ENCODE results near the gene MAN1C1. TPM values are rescaled to one million over a fixed set of nuclear protein-coding genes. Genes with fewer than 3 reads are reported as not detected.

The MAN1C1 gene
- total and polyA plus RNA-seq, 4 donors, result 4.6 to 14.7 (median 13.1) TPM

DNA sequence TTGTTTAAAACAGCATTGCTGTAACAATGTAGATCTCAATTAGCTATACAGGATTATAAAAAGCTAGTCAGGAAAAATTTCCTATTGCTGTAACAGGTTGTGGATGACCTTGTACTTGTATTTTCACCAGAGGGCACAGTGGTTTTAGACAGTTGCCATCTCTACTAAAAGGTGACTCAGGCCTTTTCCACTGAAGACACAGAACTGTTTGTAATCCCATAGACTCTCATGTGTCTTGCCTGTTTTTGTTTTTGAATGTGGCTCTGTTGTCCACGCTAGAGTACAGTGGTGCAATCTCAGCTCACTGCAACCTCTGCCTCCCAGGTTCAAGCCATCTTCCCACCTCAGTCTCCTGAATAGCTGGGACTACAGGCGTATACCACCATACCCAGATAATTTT, 209.0 kb downstream of the MAN1C1 start:
- 90 to 96% methylated on average over 2 of the region's 2 CpGs for WGBS, 2 donors

DNA sequence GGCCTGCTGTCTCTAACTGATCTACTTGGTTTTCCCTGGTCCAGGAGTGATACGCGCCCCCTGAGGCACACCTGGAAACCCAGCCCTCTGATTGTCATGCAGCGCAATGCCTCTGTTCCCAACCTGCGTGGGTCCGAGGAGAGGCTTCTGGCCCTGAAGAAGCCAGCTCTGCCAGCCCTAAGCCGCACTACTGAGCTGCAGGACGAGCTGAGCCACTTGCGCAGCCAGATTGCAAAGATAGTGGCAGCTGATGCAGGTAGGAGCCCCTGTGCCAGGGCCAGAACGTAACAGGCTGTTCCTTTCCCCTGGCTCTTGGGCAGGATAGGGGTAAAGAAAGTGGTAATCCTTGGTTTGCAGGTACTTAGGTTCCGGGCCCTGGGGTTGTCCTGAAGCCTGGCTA, 210.0 kb downstream of the MAN1C1 start:
- TF ChIP-seq, protein P1, sequence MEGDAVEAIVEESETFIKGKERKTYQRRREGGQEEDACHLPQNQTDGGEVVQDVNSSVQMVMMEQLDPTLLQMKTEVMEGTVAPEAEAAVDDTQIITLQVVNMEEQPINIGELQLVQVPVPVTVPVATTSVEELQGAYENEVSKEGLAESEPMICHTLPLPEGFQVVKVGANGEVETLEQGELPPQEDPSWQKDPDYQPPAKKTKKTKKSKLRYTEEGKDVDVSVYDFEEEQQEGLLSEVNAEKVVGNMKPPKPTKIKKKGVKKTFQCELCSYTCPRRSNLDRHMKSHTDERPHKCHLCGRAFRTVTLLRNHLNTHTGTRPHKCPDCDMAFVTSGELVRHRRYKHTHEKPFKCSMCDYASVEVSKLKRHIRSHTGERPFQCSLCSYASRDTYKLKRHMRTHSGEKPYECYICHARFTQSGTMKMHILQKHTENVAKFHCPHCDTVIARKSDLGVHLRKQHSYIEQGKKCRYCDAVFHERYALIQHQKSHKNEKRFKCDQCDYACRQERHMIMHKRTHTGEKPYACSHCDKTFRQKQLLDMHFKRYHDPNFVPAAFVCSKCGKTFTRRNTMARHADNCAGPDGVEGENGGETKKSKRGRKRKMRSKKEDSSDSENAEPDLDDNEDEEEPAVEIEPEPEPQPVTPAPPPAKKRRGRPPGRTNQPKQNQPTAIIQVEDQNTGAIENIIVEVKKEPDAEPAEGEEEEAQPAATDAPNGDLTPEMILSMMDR (IDR thresholded peaks at IDR 0.05; ENCODE audit: control extremely low read depth, extremely low read depth), result no peak
- Histone ChIP-seq H3K27me3 (ENCODE audit: control insufficient read depth in 3 of 3, insufficient read depth in 3 of 3, low read length in 2 of 3) (no peaks in the 10 kb centered on the region), H3K9me3 (ENCODE audit: control insufficient read depth in 4 of 4, insufficient read depth in 3 of 4, low read length in 3 of 4) (no peaks in the 10 kb centered on the region), H3K4me3 (no peak overlapping the region), H3K4me1 (ENCODE audit: control insufficient read depth in 5 of 5, insufficient read depth in 5 of 5, low read length in 5 of 5) (peaks cover 1 to 8% (median 4%) of the 10 kb centered on the region in 5 donors), H3K27ac (ENCODE audit: low read depth in 1 of 2, low read length in 1 of 2) (no peak overlapping the region), H3K36me3 (ENCODE audit: control insufficient read depth in 4 of 4, insufficient read depth in 4 of 4, low read length in 4 of 4) (peaks cover 37 to 48% (median 38%) of the 10 kb centered on the region in 4 donors), H3K9ac (ENCODE audit: insufficient read depth in 1 of 2, low read length in 2 of 2) (no peak overlapping the region)
- DNase-seq (no peak), ATAC-seq (ENCODE audit: insufficient read depth, low FRiP score) (no peak)
- 96 to 97% methylated on average over 10 of the region's 10 CpGs for WGBS, 2 donors

More for the DNA sequence above, 209.0 kb downstream of the MAN1C1 start:
- Histone ChIP-seq H3K9me3 (ENCODE audit: control insufficient read depth in 4 of 4, insufficient read depth in 3 of 4, low read length in 3 of 4) (no peaks in the 10 kb centered on the region), H3K4me1 (ENCODE audit: control insufficient read depth in 5 of 5, insufficient read depth in 5 of 5, low read length in 5 of 5) (peaks cover 6 to 18% (median 13%) of the 10 kb centered on the region in 5 donors), H3K4me3 (no peak overlapping the region), H3K27ac (ENCODE audit: low read depth in 1 of 2, low read length in 1 of 2) (no peak overlapping the region), H3K9ac (ENCODE audit: insufficient read depth in 1 of 2, low read length in 2 of 2) (no peak overlapping the region), H3K36me3 (ENCODE audit: control insufficient read depth in 4 of 4, insufficient read depth in 4 of 4, low read length in 4 of 4) (peaks cover 28 to 43% (median 33%) of the 10 kb centered on the region in 4 donors), H3K27me3 (ENCODE audit: control insufficient read depth in 3 of 3, insufficient read depth in 3 of 3, low read length in 2 of 3) (no peaks in the 10 kb centered on the region)
- no peak for ATAC-seq (ENCODE audit: insufficient read depth, low FRiP score)
- no peak for DNase-seq
- TF ChIP-seq, protein P1 (IDR thresholded peaks at IDR 0.05; ENCODE audit: control extremely low read depth, extremely low read depth), result no peak

DNA sequence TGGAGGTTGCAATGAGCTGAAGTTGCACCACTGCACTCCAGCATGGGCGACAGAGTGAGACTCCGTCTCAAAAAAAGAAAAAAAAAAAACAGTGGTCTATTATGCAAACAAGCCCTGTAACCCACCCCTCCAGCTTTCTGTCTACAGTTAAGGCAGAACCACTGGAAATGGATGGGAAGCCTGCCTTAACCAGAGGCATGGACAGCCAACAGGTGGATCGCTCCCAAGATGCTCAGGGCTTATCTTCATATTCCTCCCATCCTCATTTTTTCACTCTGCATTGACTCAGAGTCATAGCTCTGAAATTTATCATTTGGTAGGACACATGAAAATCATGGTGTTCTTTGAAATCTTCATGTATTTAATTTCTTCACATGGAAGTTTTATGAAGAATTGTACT, 211.9 kb downstream of the MAN1C1 start:
- Histone ChIP-seq H3K36me3 (ENCODE audit: control insufficient read depth in 4 of 4, insufficient read depth in 4 of 4, low read length in 4 of 4) (peaks cover 46 to 60% (median 53%) of the 10 kb centered on the region in 4 donors), H3K27ac (ENCODE audit: low read depth in 1 of 2, low read length in 1 of 2) (no peak overlapping the region), H3K9ac (ENCODE audit: insufficient read depth in 1 of 2, low read length in 2 of 2) (no peak overlapping the region), H3K4me1 (ENCODE audit: control insufficient read depth in 5 of 5, insufficient read depth in 5 of 5, low read length in 5 of 5) (peaks cover 0 to 2% (median 0%) of the 10 kb centered on the region in 5 donors), H3K9me3 (ENCODE audit: control insufficient read depth in 4 of 4, insufficient read depth in 3 of 4, low read length in 3 of 4) (no peaks in the 10 kb centered on the region), H3K4me3 (no peak overlapping the region), H3K27me3 (ENCODE audit: control insufficient read depth in 3 of 3, insufficient read depth in 3 of 3, low read length in 2 of 3) (no peaks in the 10 kb centered on the region)
- DNase-seq (no peak), ATAC-seq (ENCODE audit: insufficient read depth, low FRiP score) (no peak)
- 64 to 67% methylated on average over 3 of the region's 3 CpGs for WGBS, 2 donors
- TF ChIP-seq, protein P1 (IDR thresholded peaks at IDR 0.05; ENCODE audit: control extremely low read depth, extremely low read depth), result no peak

GRCh38 chr1:25829046-25829445, 212.5 kb downstream of the MAN1C1 start:
- Histone ChIP-seq H3K27me3 (ENCODE audit: control insufficient read depth in 3 of 3, insufficient read depth in 3 of 3, low read length in 2 of 3) (no peaks in the 10 kb centered on the region), H3K27ac (ENCODE audit: low read depth in 1 of 2, low read length in 1 of 2) (no peak overlapping the region), H3K4me3 (no peak overlapping the region), H3K9me3 (ENCODE audit: control insufficient read depth in 4 of 4, insufficient read depth in 3 of 4, low read length in 3 of 4) (no peaks in the 10 kb centered on the region), H3K4me1 (ENCODE audit: control insufficient read depth in 5 of 5, insufficient read depth in 5 of 5, low read length in 5 of 5) (peaks cover 0 to 2% (median 0%) of the 10 kb centered on the region in 5 donors), H3K36me3 (ENCODE audit: control insufficient read depth in 4 of 4, insufficient read depth in 4 of 4, low read length in 4 of 4) (peaks cover 46 to 62% (median 57%) of the 10 kb centered on the region in 4 donors), H3K9ac (ENCODE audit: insufficient read depth in 1 of 2, low read length in 2 of 2) (no peak overlapping the region)
- no peak for ATAC-seq (ENCODE audit: insufficient read depth, low FRiP score)
- DNase-seq, result no peak
- 77 to 80% methylated on average over 1 of the region's 1 CpG for WGBS, 2 donors
- TF ChIP-seq, protein P1 (IDR thresholded peaks at IDR 0.05; ENCODE audit: control extremely low read depth, extremely low read depth), result no peak
